Transverse colon (tissue), 3 donors: ENCODE measurements around the gene PID1.

ENCODE experiments used
- CTCF ChIP-seq, 5 experiments: fragments of 200-600 bp in 3 of 5; fragments of 450-650 bp in 2 of 5; sonication (generic) in 3 of 5; IDR thresholded peaks; 1 replicate in 2 of 5; 2 replicates in 3 of 5; pipeline ENCODE4 v1.5.1; 2016 to 2017; ENCODE audit warnings: antibody characterized with exemption in 5 of 5, inconsistent platforms in 3 of 5, mild to moderate bottlenecking in 2 of 5, moderate library complexity in 1 of 5
- POLR2A ChIP-seq: fragments of 450-650 bp; IDR thresholded peaks from one replicate; pipeline ENCODE4 v1.6.1; 2016; ENCODE audit warnings: antibody characterized with exemption, mild to moderate bottlenecking, moderate library complexity

DNA sequence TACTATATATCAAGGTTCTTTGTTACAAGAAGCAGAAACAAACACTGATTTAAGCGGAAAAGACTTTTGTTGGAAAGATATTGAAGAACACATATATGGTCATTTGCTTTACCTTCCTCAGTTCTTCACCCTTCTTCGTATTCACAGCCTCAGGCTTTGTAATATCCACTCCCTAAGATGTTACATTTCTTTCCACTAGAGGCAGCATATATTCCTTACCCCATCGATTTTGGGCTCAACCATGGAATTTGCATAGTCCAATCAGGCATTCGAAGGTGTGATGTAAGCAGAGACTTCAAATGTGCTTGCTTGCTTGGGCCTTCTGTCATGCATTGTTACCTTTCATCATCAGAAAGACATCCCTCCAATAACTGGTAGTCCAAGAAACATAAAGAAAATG lies 287.4 kb downstream of the PID1 start:
- no peak for TF ChIP-seq POLR2A
- no peak for TF ChIP-seq CTCF (IDR thresholded peaks at IDR 0.05)
